ENCODE results near the gene EXOC4.

The EXOC4 gene

DNA sequence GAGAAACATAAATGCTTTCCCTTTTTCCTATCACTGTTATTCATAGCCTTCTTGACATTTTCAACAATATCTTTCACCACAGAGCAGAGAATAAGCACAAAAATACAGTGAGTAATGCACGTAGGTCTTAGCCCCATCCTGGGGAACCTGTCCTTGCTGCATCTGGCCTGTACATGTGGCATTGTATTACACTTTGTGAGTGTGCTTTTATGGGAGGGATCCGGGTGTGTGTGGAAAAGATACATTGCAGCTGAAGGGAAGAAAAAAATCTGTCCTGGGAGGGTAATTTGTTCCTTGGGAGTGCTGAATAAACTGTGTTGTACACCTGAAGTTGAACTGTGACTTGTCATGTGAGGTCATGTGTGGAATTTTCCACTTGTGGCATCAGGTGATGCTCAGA is 451.6 kb downstream of the EXOC4 start:
- Histone ChIP-seq H2BK15ac (ENCODE audit: low read length) (no peak overlapping the region), H3K27ac (replicated peaks; ENCODE audit: low read length) (no peak overlapping the region), H3K4ac (ENCODE audit: low read length) (no peak overlapping the region), H3K18ac (ENCODE audit: low read length) (no peak overlapping the region), H4K8ac (ENCODE audit: low read depth, low read length) (no peak overlapping the region), H3K27me3 (ENCODE audit: control insufficient read depth in 3 of 3, insufficient read depth in 3 of 3, low read depth in 1 of 3, low read length in 3 of 3) (no peaks in the 10 kb centered on the region), H2BK12ac (ENCODE audit: low read length) (no peak overlapping the region), H2AFZ (ENCODE audit: low read length) (no peak overlapping the region), H3K4me3 (ENCODE audit: low read length in 2 of 2) (no peak overlapping the region), H3K36me3 (replicated peaks in 1 of 2; ENCODE audit: control insufficient read depth in 2 of 2, insufficient read depth in 2 of 2, low read length in 2 of 2) (no peaks in the 10 kb centered on the region), H2BK120ac (ENCODE audit: low read depth, low read length) (no peak overlapping the region), H3K79me1 (ENCODE audit: low read depth, low read length) (no peaks in the 10 kb centered on the region), H4K91ac (ENCODE audit: low read depth, low read length, poor library complexity) (no peak overlapping the region), H3K14ac (ENCODE audit: low read length) (no peak overlapping the region), H3K9me3 (replicated peaks in 1 of 2; ENCODE audit: control insufficient read depth in 2 of 2, insufficient read depth in 1 of 2, low read depth in 1 of 2, low read length in 2 of 2) (no peaks in the 10 kb centered on the region), H3K23ac (ENCODE audit: low read depth, low read length, poor library complexity) (no peak overlapping the region), H3K4me1 (ENCODE audit: control insufficient read depth in 2 of 2, insufficient read depth in 1 of 2, low read depth in 1 of 2, low read length in 2 of 2) (no peaks in the 10 kb centered on the region), H3K4me2 (ENCODE audit: insufficient read depth, low read length, poor library complexity, severe bottlenecking) (no peak overlapping the region), H2BK5ac (ENCODE audit: low read length) (no peak overlapping the region), H3K9ac (ENCODE audit: low read depth, low read length, poor library complexity) (no peak overlapping the region), H2AK5ac (ENCODE audit: low read depth, low read length) (no peak overlapping the region)
- DNase-seq (ENCODE audit: low spot score), result no peak
- no CpG with 5 or more reads among the region's 2 CpGs for WGBS, 2 donors (ENCODE audit: extremely low coverage in 2 of 2, insufficient read length in 2 of 2, insufficient replicate concordance in 1 of 2)

DNA sequence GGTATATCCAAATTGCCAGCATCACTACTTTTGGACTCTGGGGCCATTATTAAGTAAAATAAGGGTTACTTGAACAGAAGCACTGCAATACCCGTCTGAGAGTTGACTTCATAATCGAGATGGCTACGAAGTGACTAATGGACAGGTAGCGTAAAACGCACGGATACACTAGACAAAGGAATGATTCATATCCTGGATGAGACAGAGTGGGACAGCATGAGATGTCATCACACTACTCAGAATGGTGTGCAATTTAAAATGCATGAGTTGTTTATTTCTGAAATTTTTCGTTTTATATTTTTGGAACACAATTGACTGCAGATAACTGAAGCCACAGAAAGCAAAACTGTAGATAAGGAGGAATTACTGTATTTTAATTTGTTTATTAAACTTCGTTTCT is 452.7 kb downstream of the EXOC4 start:
- no peak overlapping the region for H2AK5ac ChIP-seq (ENCODE audit: low read depth, low read length)
- H3K36me3 ChIP-seq (replicated peaks in 1 of 2; ENCODE audit: control insufficient read depth in 2 of 2, insufficient read depth in 2 of 2, low read length in 2 of 2), result no peaks in the 10 kb centered on the region
- no peaks in the 10 kb centered on the region for H3K4me1 ChIP-seq (ENCODE audit: control insufficient read depth in 2 of 2, insufficient read depth in 1 of 2, low read depth in 1 of 2, low read length in 2 of 2)
- H2BK15ac ChIP-seq (ENCODE audit: low read length), result no peak overlapping the region
- no CpG with 5 or more reads among the region's 8 CpGs for WGBS, 2 donors (ENCODE audit: extremely low coverage in 2 of 2, insufficient read length in 2 of 2, insufficient replicate concordance in 1 of 2)
- H3K27ac ChIP-seq (replicated peaks; ENCODE audit: low read length), result no peak overlapping the region
- H3K4ac ChIP-seq (ENCODE audit: low read length), result no peak overlapping the region
- H2AFZ ChIP-seq (ENCODE audit: low read length), result no peak overlapping the region
- no peaks in the 10 kb centered on the region for H3K79me1 ChIP-seq (ENCODE audit: low read depth, low read length)
- no peak overlapping the region for H2BK12ac ChIP-seq (ENCODE audit: low read length)
- H4K91ac ChIP-seq (ENCODE audit: low read depth, low read length, poor library complexity), result no peak overlapping the region
- no peak overlapping the region for H4K8ac ChIP-seq (ENCODE audit: low read depth, low read length)
- no peak overlapping the region for H2BK5ac ChIP-seq (ENCODE audit: low read length)
- H3K4me3 ChIP-seq (ENCODE audit: low read length in 2 of 2), result no peak overlapping the region
- H3K14ac ChIP-seq (ENCODE audit: low read length), result no peak overlapping the region
- no peak overlapping the region for H2BK120ac ChIP-seq (ENCODE audit: low read depth, low read length)
- no peak overlapping the region for H3K9ac ChIP-seq (ENCODE audit: low read depth, low read length, poor library complexity)
- no peaks in the 10 kb centered on the region for H3K27me3 ChIP-seq (ENCODE audit: control insufficient read depth in 3 of 3, insufficient read depth in 3 of 3, low read depth in 1 of 3, low read length in 3 of 3)
- no peak overlapping the region for H3K4me2 ChIP-seq (ENCODE audit: insufficient read depth, low read length, poor library complexity, severe bottlenecking)
- H3K23ac ChIP-seq (ENCODE audit: low read depth, low read length, poor library complexity), result no peak overlapping the region
- H3K9me3 ChIP-seq (replicated peaks in 1 of 2; ENCODE audit: control insufficient read depth in 2 of 2, insufficient read depth in 1 of 2, low read depth in 1 of 2, low read length in 2 of 2), result no peaks in the 10 kb centered on the region
- no peak for DNase-seq (ENCODE audit: low spot score)
- no peak overlapping the region for H3K18ac ChIP-seq (ENCODE audit: low read length)

DNA sequence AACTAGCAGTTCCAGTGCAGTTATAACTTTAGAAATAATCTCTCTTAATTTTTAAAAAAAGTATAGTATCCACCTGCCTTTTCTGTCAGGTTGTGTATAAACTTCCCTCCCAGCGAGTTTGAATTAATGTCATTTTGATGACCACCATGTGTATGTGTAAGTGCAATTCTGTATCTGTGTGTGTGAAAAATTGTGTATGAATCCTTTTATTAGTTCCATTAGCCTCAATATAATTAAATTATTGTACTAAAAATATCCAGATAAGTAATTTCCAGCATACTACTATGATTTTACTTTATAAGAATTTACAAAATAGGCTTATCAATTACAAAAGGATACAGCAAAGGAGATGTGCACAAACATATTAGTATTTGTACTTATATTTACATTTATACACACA is 453.1 kb downstream of the EXOC4 start:
- Histone ChIP-seq H3K4me2 (ENCODE audit: insufficient read depth, low read length, poor library complexity, severe bottlenecking) (no peak overlapping the region), H3K27ac (replicated peaks; ENCODE audit: low read length) (no peak overlapping the region)
- WGBS, 2 donors (ENCODE audit: extremely low coverage in 2 of 2, insufficient read length in 2 of 2, insufficient replicate concordance in 1 of 2), result no CpG with 5 or more reads among the region's 1 CpG

DNA sequence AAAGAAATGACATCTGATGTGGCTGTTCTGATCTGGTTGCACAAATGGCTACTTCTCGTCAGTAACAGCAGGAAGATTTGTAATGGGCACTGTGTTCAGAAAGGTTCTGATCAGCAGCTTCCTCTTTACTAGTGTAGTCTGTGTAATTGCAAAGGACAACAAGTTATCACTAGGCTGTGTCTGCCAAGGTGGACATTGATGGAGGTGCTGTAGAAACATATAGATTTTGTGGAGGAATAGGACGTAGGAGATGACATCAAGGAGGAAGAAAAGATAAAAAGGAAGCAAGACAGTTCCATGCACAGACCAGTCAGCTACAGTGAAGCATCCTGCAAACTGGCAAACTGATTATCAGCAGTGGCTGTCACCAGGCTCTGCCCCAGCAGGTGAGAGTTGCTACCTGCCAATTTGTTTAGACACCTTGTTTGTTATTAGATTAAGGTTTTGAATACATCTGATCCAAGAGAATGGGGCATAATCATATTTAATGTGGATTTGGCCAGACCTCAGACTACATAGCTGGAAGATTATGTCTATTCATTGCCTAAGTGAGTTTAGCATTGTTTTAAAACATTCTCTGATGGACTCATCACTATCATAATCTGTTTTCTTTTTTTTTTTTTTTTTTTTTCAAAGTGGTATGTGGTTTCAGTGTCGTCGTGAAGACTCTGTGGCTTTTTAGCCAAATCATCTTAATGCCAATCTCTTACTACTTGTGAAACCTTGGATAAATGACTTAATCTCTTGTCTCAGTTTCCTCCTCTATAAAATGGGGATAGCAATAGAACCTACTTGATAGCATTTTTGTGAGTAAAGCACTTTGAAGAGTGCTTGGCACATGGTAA is 456.4 kb downstream of the EXOC4 start:
- Histone ChIP-seq H2BK15ac (ENCODE audit: low read length) (no peak overlapping the region), H2BK12ac (ENCODE audit: low read length) (no peak overlapping the region), H3K9ac (ENCODE audit: low read depth, low read length, poor library complexity) (no peak overlapping the region), H3K23ac (ENCODE audit: low read depth, low read length, poor library complexity) (no peak overlapping the region), H3K4ac (ENCODE audit: low read length) (no peak overlapping the region), H3K9me3 (replicated peaks in 1 of 2; ENCODE audit: control insufficient read depth in 2 of 2, insufficient read depth in 1 of 2, low read depth in 1 of 2, low read length in 2 of 2) (peaks cover 0 to 2% of the 10 kb centered on the region in 2 donors), H3K36me3 (replicated peaks in 1 of 2; ENCODE audit: control insufficient read depth in 2 of 2, insufficient read depth in 2 of 2, low read length in 2 of 2) (no peaks in the 10 kb centered on the region), H3K4me1 (ENCODE audit: control insufficient read depth in 2 of 2, insufficient read depth in 1 of 2, low read depth in 1 of 2, low read length in 2 of 2) (peaks cover 0 to 2% of the 10 kb centered on the region in 2 donors), H3K4me2 (ENCODE audit: insufficient read depth, low read length, poor library complexity, severe bottlenecking) (no peak overlapping the region), H4K91ac (ENCODE audit: low read depth, low read length, poor library complexity) (no peak overlapping the region), H3K27me3 (ENCODE audit: control insufficient read depth in 3 of 3, insufficient read depth in 3 of 3, low read depth in 1 of 3, low read length in 3 of 3) (no peaks in the 10 kb centered on the region), H2AK5ac (ENCODE audit: low read depth, low read length) (no peak overlapping the region), H3K14ac (ENCODE audit: low read length) (no peak overlapping the region), H2BK5ac (ENCODE audit: low read length) (no peak overlapping the region), H3K79me1 (ENCODE audit: low read depth, low read length) (no peaks in the 10 kb centered on the region), H3K18ac (ENCODE audit: low read length) (no peak overlapping the region), H2AFZ (ENCODE audit: low read length) (no peak overlapping the region), H3K27ac (replicated peaks; ENCODE audit: low read length) (no peak overlapping the region), H4K8ac (ENCODE audit: low read depth, low read length) (no peak overlapping the region), H2BK120ac (ENCODE audit: low read depth, low read length) (no peak overlapping the region), H3K4me3 (ENCODE audit: low read length in 2 of 2) (no peak overlapping the region)
- WGBS, 2 donors (ENCODE audit: extremely low coverage in 2 of 2, insufficient read length in 2 of 2, insufficient replicate concordance in 1 of 2), result no CpG with 5 or more reads among the region's 4 CpGs
- no peak for DNase-seq (ENCODE audit: low spot score)

More for the DNA sequence above, 453.1 kb downstream of the EXOC4 start:
- Histone ChIP-seq H3K36me3 (replicated peaks in 1 of 2; ENCODE audit: control insufficient read depth in 2 of 2, insufficient read depth in 2 of 2, low read length in 2 of 2) (no peaks in the 10 kb centered on the region), H3K27me3 (ENCODE audit: control insufficient read depth in 3 of 3, insufficient read depth in 3 of 3, low read depth in 1 of 3, low read length in 3 of 3) (no peaks in the 10 kb centered on the region), H3K14ac (ENCODE audit: low read length) (no peak overlapping the region), H3K18ac (ENCODE audit: low read length) (no peak overlapping the region), H3K23ac (ENCODE audit: low read depth, low read length, poor library complexity) (no peak overlapping the region), H3K9me3 (replicated peaks in 1 of 2; ENCODE audit: control insufficient read depth in 2 of 2, insufficient read depth in 1 of 2, low read depth in 1 of 2, low read length in 2 of 2) (no peaks in the 10 kb centered on the region), H2AK5ac (ENCODE audit: low read depth, low read length) (no peak overlapping the region), H2BK15ac (ENCODE audit: low read length) (no peak overlapping the region), H2AFZ (ENCODE audit: low read length) (no peak overlapping the region), H2BK5ac (ENCODE audit: low read length) (no peak overlapping the region), H3K4me1 (ENCODE audit: control insufficient read depth in 2 of 2, insufficient read depth in 1 of 2, low read depth in 1 of 2, low read length in 2 of 2) (no peaks in the 10 kb centered on the region), H4K91ac (ENCODE audit: low read depth, low read length, poor library complexity) (no peak overlapping the region), H4K8ac (ENCODE audit: low read depth, low read length) (no peak overlapping the region), H3K79me1 (ENCODE audit: low read depth, low read length) (no peaks in the 10 kb centered on the region), H2BK120ac (ENCODE audit: low read depth, low read length) (no peak overlapping the region), H2BK12ac (ENCODE audit: low read length) (no peak overlapping the region), H3K4ac (ENCODE audit: low read length) (no peak overlapping the region), H3K4me3 (ENCODE audit: low read length in 2 of 2) (no peak overlapping the region), H3K9ac (ENCODE audit: low read depth, low read length, poor library complexity) (no peak overlapping the region)
- no peak for DNase-seq (ENCODE audit: low spot score)
